ENCODE measurements around the gene KIAA0825. TPM values are rescaled to one million over a fixed set of nuclear protein-coding genes. Genes with fewer than 3 reads are reported as not detected.

Gene KIAA0825
- polyA plus RNA-seq, 1 donor from 2014 or later = 5.1 TPM

GRCh38 chr5:94505327-94506068, 112.9 kb downstream of the KIAA0825 start:
- no peaks in the 10 kb centered on the region for H3K79me2 ChIP-seq (replicated peaks; ENCODE audit: insufficient read depth, low read length)
- H3K9me2 ChIP-seq (ENCODE audit: insufficient read depth, low read length) = no peaks in the 10 kb centered on the region
- no peak overlapping the region for H3K27ac ChIP-seq (ENCODE audit: low read length)
- H3F3A ChIP-seq (ENCODE audit: insufficient read depth, low read length, poor library complexity, severe bottlenecking) = no peaks in the 10 kb centered on the region
- H3K36me3 ChIP-seq (ENCODE audit: insufficient read depth, low read length) = no peaks in the 10 kb centered on the region
- no peaks in the 10 kb centered on the region for H4K20me1 ChIP-seq (ENCODE audit: insufficient read depth)
- no peak overlapping the region for H2AFZ ChIP-seq (ENCODE audit: low read depth, low read length)
- no peak for TF ChIP-seq RAD21 (conservative IDR thresholded peaks at IDR 0.05)
- TF ChIP-seq SMC3 (conservative IDR thresholded peaks at IDR 0.05; ENCODE audit: poor library complexity) = no peak
- TF ChIP-seq EZH2 (IDR thresholded peaks at IDR 0.05; ENCODE audit: borderline replicate concordance, insufficient read depth, low read length, poor library complexity, severe bottlenecking) = no peak
- no peak for TF ChIP-seq EP300 (conservative IDR thresholded peaks at IDR 0.05; ENCODE audit: poor library complexity, severe bottlenecking)
- TF ChIP-seq REST (IDR thresholded peaks at IDR 0.05; ENCODE audit: borderline replicate concordance) = no peak
- H3K4me3 ChIP-seq (ENCODE audit: low read length) = no peak overlapping the region
- no peaks in the 10 kb centered on the region for H3K27me3 ChIP-seq (ENCODE audit: insufficient read depth, low read depth, low read length)
- no peaks in the 10 kb centered on the region for H3K9me3 ChIP-seq (ENCODE audit: low read length)
- no peak overlapping the region for H3K9ac ChIP-seq (ENCODE audit: low read length)
- no peak overlapping the region for H3K4me2 ChIP-seq (ENCODE audit: low read length)

DNA sequence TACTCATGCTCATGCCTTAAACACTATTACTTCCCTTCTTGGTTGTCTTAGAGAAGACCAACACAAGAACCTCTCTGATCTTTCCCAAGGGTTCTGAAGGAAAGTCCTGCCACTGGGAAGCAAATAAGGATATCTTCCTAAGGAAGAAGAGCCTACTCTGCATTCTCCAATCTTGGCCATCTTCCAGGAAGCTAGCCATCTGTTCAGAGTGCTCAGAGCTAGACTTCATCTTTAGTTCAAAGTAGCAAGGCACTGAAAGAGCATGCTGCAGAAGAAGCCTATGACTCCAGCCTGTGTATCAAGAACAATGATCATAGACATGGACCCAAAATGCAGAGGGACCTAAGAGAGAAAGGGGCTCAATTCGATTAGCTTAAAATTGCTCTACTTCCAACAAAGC, 114.7 kb downstream of the KIAA0825 start:
- Histone ChIP-seq H3K9ac (ENCODE audit: low read length) (no peak overlapping the region), H3K4me3 (ENCODE audit: low read length) (no peak overlapping the region), H3K4me2 (ENCODE audit: low read length) (no peak overlapping the region), H2AFZ (ENCODE audit: low read depth, low read length) (no peak overlapping the region), H4K20me1 (ENCODE audit: insufficient read depth) (no peaks in the 10 kb centered on the region), H3F3A (ENCODE audit: insufficient read depth, low read length, poor library complexity, severe bottlenecking) (no peaks in the 10 kb centered on the region), H3K9me2 (ENCODE audit: insufficient read depth, low read length) (no peaks in the 10 kb centered on the region), H3K27ac (ENCODE audit: low read length) (no peak overlapping the region), H3K9me3 (ENCODE audit: low read length) (no peaks in the 10 kb centered on the region), H3K36me3 (ENCODE audit: insufficient read depth, low read length) (no peaks in the 10 kb centered on the region), H3K79me2 (replicated peaks; ENCODE audit: insufficient read depth, low read length) (no peaks in the 10 kb centered on the region), H3K27me3 (ENCODE audit: insufficient read depth, low read depth, low read length) (no peaks in the 10 kb centered on the region)
- TF ChIP-seq POLR2AphosphoS5 (IDR thresholded peaks at IDR 0.05) (no peak), RAD21 (conservative IDR thresholded peaks at IDR 0.05) (no peak), TAF1 (IDR thresholded peaks at IDR 0.05; ENCODE audit: low read depth) (no peak)

GRCh38 chr5:94501365-94501764, 117.0 kb downstream of the KIAA0825 start:
- TF ChIP-seq TAF1 (IDR thresholded peaks at IDR 0.05; ENCODE audit: low read depth) = no peak
- no peak for TF ChIP-seq POLR2AphosphoS5 (IDR thresholded peaks at IDR 0.05)
- TF ChIP-seq RAD21 (conservative IDR thresholded peaks at IDR 0.05) = no peak
- TF ChIP-seq, protein P1, sequence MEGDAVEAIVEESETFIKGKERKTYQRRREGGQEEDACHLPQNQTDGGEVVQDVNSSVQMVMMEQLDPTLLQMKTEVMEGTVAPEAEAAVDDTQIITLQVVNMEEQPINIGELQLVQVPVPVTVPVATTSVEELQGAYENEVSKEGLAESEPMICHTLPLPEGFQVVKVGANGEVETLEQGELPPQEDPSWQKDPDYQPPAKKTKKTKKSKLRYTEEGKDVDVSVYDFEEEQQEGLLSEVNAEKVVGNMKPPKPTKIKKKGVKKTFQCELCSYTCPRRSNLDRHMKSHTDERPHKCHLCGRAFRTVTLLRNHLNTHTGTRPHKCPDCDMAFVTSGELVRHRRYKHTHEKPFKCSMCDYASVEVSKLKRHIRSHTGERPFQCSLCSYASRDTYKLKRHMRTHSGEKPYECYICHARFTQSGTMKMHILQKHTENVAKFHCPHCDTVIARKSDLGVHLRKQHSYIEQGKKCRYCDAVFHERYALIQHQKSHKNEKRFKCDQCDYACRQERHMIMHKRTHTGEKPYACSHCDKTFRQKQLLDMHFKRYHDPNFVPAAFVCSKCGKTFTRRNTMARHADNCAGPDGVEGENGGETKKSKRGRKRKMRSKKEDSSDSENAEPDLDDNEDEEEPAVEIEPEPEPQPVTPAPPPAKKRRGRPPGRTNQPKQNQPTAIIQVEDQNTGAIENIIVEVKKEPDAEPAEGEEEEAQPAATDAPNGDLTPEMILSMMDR (IDR thresholded peaks at IDR 0.05; ENCODE audit: poor library complexity, severe bottlenecking) = no peak
- no peak for TF ChIP-seq EZH2 (IDR thresholded peaks at IDR 0.05; ENCODE audit: borderline replicate concordance, insufficient read depth, low read length, poor library complexity, severe bottlenecking)
- TF ChIP-seq REST (IDR thresholded peaks at IDR 0.05; ENCODE audit: borderline replicate concordance) = no peak
- no peak for TF ChIP-seq MXI1 (conservative IDR thresholded peaks at IDR 0.05; ENCODE audit: poor library complexity, severe bottlenecking)
- no peak for TF ChIP-seq EP300 (conservative IDR thresholded peaks at IDR 0.05; ENCODE audit: poor library complexity, severe bottlenecking)
- TF ChIP-seq SMC3 (conservative IDR thresholded peaks at IDR 0.05; ENCODE audit: poor library complexity) = no peak
- no peaks in the 10 kb centered on the region for H3K9me3 ChIP-seq (ENCODE audit: low read length)

More at GRCh38 chr5:94501365-94501764, 117.0 kb downstream of the KIAA0825 start:
- Histone ChIP-seq H3F3A (ENCODE audit: insufficient read depth, low read length, poor library complexity, severe bottlenecking) (no peaks in the 10 kb centered on the region), H2AFZ (ENCODE audit: low read depth, low read length) (no peak overlapping the region), H3K79me2 (replicated peaks; ENCODE audit: insufficient read depth, low read length) (no peaks in the 10 kb centered on the region), H3K9me2 (ENCODE audit: insufficient read depth, low read length) (no peaks in the 10 kb centered on the region), H3K4me2 (ENCODE audit: low read length) (no peak overlapping the region), H3K9ac (ENCODE audit: low read length) (no peak overlapping the region), H3K27me3 (ENCODE audit: insufficient read depth, low read depth, low read length) (no peaks in the 10 kb centered on the region), H4K20me1 (ENCODE audit: insufficient read depth) (no peaks in the 10 kb centered on the region), H3K27ac (ENCODE audit: low read length) (no peak overlapping the region), H3K36me3 (ENCODE audit: insufficient read depth, low read length) (no peaks in the 10 kb centered on the region), H3K4me3 (ENCODE audit: low read length) (no peak overlapping the region)
